Activated B cell treated with CpG ODN at 0.5 μM for 24 hours (primary cell): ENCODE results near the gene ATP8B2. TPM values are rescaled to one million over a fixed set of nuclear protein-coding genes. Genes with fewer than 3 reads are reported as not detected.
"Not testable (repeated sequence)": the region's sequence is repeated elsewhere in the genome, so short reads cannot be mapped to it uniquely, and the experiment has no call there.

Experiments
- ATAC-seq: fragments of 200-7000 bp; cut with Tn5 transposase; one replicate; pipeline ENCODE4 v1.10.0; 2021; ENCODE audit warnings: low read depth, mild to moderate bottlenecking, moderate library complexity
- CTCF ChIA-PET: fragments of 350-600 bp; sonication (Branson Sonifier 250); formaldehyde crosslinking; loops from one replicate; lab custom pipeline; 2021; ENCODE audit warnings: antibody characterized with exemption; lab: Charles Lee
- POLR2A ChIA-PET: fragments of 350-600 bp; sonication (Branson Sonifier 250); formaldehyde crosslinking; loops from one replicate; lab custom pipeline; 2021; ENCODE audit warnings: antibody characterized with exemption; lab: Charles Lee
- DNase-seq: peaks from one replicate; pipeline ENCODE4 v3.0.0; 2022
- H3K27ac Mint-ChIP-seq: one replicate; pipeline ENCODE4 v1.8.0; 2020; ENCODE audit warnings: mixed read lengths
- H3K27me3 Mint-ChIP-seq: one replicate; pipeline ENCODE4 v1.8.0; 2021; ENCODE audit warnings: mixed read lengths
- H3K36me3 Mint-ChIP-seq: one replicate; pipeline ENCODE4 v1.8.0; 2021; ENCODE audit warnings: low read depth, mixed read lengths
- H3K4me1 Mint-ChIP-seq: one replicate; pipeline ENCODE4 v1.8.0; 2021; ENCODE audit warnings: mixed read lengths
- H3K4me3 Mint-ChIP-seq: one replicate; pipeline ENCODE4 v1.8.0; 2020; ENCODE audit warnings: mild to moderate bottlenecking, mixed read lengths
- H3K9me3 Mint-ChIP-seq: one replicate; pipeline ENCODE4 v1.8.0; 2020; ENCODE audit warnings: mixed read lengths
- CTCF ChIP-seq: fragments of 200-600 bp; IDR thresholded peaks from one replicate; pipeline ENCODE4 v1.8.0; 2022; ENCODE audit warnings: antibody characterized with exemption, mild to moderate bottlenecking
- intact Hi-C: fragments of 100-400 bp; cut with micrococcal nuclease; formaldehyde crosslinking; loops from one replicate; pipeline ENCODE4 v1.15.1; 2024
- total RNA-seq: library from RNA; stranded (reverse); gene quantifications from 2 replicates; pipeline ENCODE4 v1.2.3, GENCODE V29; 2022

ATP8B2 gene
- 24.3 and 27.3 TPM in 2 replicates for total RNA-seq

- H3K4me3 Mint-ChIP-seq, result peak within 1 kb of the TSS; percentile 95
- ATAC-seq, result peak; percentile 67
- CTCF ChIA-PET, result interaction anchor here (1.4 to 6.6 kb wide), 2 partner anchors 10 to 13 kb away, joined by 3 to 100 read pairs; no protein-coding TSS in a partner anchor
- TF ChIP-seq CTCF, result peak; percentile 71
- H3K4me1 Mint-ChIP-seq, result peaks cover 41% of the 10 kb centered on the region
- intact Hi-C loops, result loop anchor here (1.0 to 5.0 kb wide), 8 partner anchors 10 to 737 kb away; partner anchors contain the start of genes EFNA4, HAX1, IL6R and UBAP2L
- peak; percentile 74 for DNase-seq
- POLR2A ChIA-PET, result interaction anchor here (0.6 to 2.8 kb wide), 7 partner anchors 8 to 597 kb away, joined by 4 to 19 read pairs (median 5); partner anchors contain the start of genes DENND4B, HAX1, INTS3 and RPS27
- H3K27me3 Mint-ChIP-seq, result peaks cover 17% of the 10 kb centered on the region
- H3K27ac Mint-ChIP-seq, result peak within 1 kb of the TSS; percentile 88
- no peaks in the 10 kb centered on the region for H3K9me3 Mint-ChIP-seq
- peaks cover 7% of the 10 kb centered on the region for H3K36me3 Mint-ChIP-seq
These were observed at the start of gene ATP8B2 for GRCh38 chr1:154324669-154325582. Gene ATP8B2, plus strand, starts transcription at chr1:154325525. Its CDS starts 2,617 bp downstream, at chr1:154328142.

GRCh38 chr1:154276797-154277196 is 48.5 kb upstream of the ATP8B2 start:
- Mint-ChIP-seq H3K9me3 (no peaks in the 10 kb centered on the region), H3K36me3 (peaks cover 37% of the 10 kb centered on the region), H3K27me3 (no peaks in the 10 kb centered on the region), H3K27ac (no peak overlapping the region), H3K4me1 (peaks cover 29% of the 10 kb centered on the region), H3K4me3 (no peak overlapping the region)
- intact Hi-C loops, result no loop called here
- no peak for ATAC-seq
- POLR2A ChIA-PET, result no interaction called here
- CTCF ChIA-PET, result interaction anchor here (2.8 kb wide), 1 partner anchor 58 kb away, joined by 15 read pairs; no protein-coding TSS in a partner anchor
- no peak for TF ChIP-seq CTCF
- DNase-seq, result no peak

- H3K27me3 Mint-ChIP-seq, POLR2A ChIA-PET, H3K4me3 Mint-ChIP-seq, H3K27ac Mint-ChIP-seq, DNase-seq, H3K9me3 Mint-ChIP-seq, CTCF ChIA-PET, intact Hi-C loops, H3K4me1 Mint-ChIP-seq, H3K36me3 Mint-ChIP-seq, ATAC-seq: not testable (repeated sequence)
These were observed 37.7 kb upstream of the ATP8B2 start for GRCh38 chr1:154287591-154287990.

GRCh38 chr1:154288661-154289060 is 36.7 kb upstream of the ATP8B2 start:
- no peak for ATAC-seq
- no peak overlapping the region for H3K4me3 Mint-ChIP-seq
- intact Hi-C loops, result no loop called here
- no peaks in the 10 kb centered on the region for H3K4me1 Mint-ChIP-seq
- TF ChIP-seq CTCF, result no peak
- peaks cover 7% of the 10 kb centered on the region for H3K27me3 Mint-ChIP-seq
- CTCF ChIA-PET, result no interaction called here
- no peaks in the 10 kb centered on the region for H3K36me3 Mint-ChIP-seq
- no peak for DNase-seq
- POLR2A ChIA-PET, result no interaction called here
- no peak overlapping the region for H3K27ac Mint-ChIP-seq
- peaks cover 5% of the 10 kb centered on the region for H3K9me3 Mint-ChIP-seq

GRCh38 chr1:154290921-154291320 is 34.4 kb upstream of the ATP8B2 start:
- ChIA-PET CTCF (no interaction called here), POLR2A (interaction anchor here (0.6 kb wide), 1 partner anchor 17 kb away, joined by 6 read pairs; no protein-coding TSS in a partner anchor)
- H3K36me3 Mint-ChIP-seq, result peaks cover 4% of the 10 kb centered on the region
- no peak for TF ChIP-seq CTCF
- ATAC-seq (no peak), DNase-seq (no peak)
- peaks cover 7% of the 10 kb centered on the region for H3K9me3 Mint-ChIP-seq
- H3K4me1 Mint-ChIP-seq, result no peaks in the 10 kb centered on the region
- no peak overlapping the region for H3K4me3 Mint-ChIP-seq
- peaks cover 9% of the 10 kb centered on the region for H3K27me3 Mint-ChIP-seq
- no peak overlapping the region for H3K27ac Mint-ChIP-seq
- intact Hi-C loops, result no loop called here
